Spleen (tissue), 7 donors: Measurements from ENCODE around the gene VPREB3.

ENCODE experiments used
- POLR2A ChIP-seq, 3 donors: fragments of 450-650 bp; IDR thresholded peaks; one replicate each; pipeline ENCODE4 v1.5.1; 2017; ENCODE audit warnings: antibody characterized with exemption in 3 of 3, mild to moderate bottlenecking in 1 of 3
- TF ChIP-seq, protein P1 (sequence below), 11 experiments: fragments of 200-600 bp in 7 of 11; fragments of 450-650 bp in 4 of 11; sonication (generic) in 4 of 11; IDR thresholded peaks in 8 of 11; conservative IDR thresholded peaks in 3 of 11; 1 replicate in 7 of 11; 2 replicates in 4 of 11; pipeline versions ENCODE4 v1.4.0 to v1.8.0; 2016 to 2021; ENCODE audit warnings: antibody characterized with exemption in 11 of 11, inconsistent platforms in 4 of 11, mild to moderate bottlenecking in 1 of 11
- donor health status: DM: no; HTN: no; CAD: no; lungs with moderate emphysema.
- donor health status: DM: no; HTN: no; CAD: no.
- donor health status: DM: no; HTN: no; CAD: no.

- TF ChIP-seq POLR2A (IDR thresholded peaks at IDR 0.05), result no peak
- TF ChIP-seq, protein P1, sequence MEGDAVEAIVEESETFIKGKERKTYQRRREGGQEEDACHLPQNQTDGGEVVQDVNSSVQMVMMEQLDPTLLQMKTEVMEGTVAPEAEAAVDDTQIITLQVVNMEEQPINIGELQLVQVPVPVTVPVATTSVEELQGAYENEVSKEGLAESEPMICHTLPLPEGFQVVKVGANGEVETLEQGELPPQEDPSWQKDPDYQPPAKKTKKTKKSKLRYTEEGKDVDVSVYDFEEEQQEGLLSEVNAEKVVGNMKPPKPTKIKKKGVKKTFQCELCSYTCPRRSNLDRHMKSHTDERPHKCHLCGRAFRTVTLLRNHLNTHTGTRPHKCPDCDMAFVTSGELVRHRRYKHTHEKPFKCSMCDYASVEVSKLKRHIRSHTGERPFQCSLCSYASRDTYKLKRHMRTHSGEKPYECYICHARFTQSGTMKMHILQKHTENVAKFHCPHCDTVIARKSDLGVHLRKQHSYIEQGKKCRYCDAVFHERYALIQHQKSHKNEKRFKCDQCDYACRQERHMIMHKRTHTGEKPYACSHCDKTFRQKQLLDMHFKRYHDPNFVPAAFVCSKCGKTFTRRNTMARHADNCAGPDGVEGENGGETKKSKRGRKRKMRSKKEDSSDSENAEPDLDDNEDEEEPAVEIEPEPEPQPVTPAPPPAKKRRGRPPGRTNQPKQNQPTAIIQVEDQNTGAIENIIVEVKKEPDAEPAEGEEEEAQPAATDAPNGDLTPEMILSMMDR (IDR thresholded peaks at IDR 0.05 in 8 of 11, conservative IDR thresholded peaks at IDR 0.05 in 3 of 11), result no peak
These were observed 1.5 kb upstream of the VPREB3 start for GRCh38 chr22:23755711-23756110.
